ENCODE results near the gene SCN4B.

The SCN4B gene

GRCh38 chr11:118174006-118174567 lies 21.5 kb upstream of the SCN4B start:
- no peak for DNase-seq (ENCODE audit: low read depth, low spot score)

GRCh38 chr11:118172356-118172755 lies 19.7 kb upstream of the SCN4B start:
- DNase-seq (ENCODE audit: low read depth, low spot score), result no peak

DNA sequence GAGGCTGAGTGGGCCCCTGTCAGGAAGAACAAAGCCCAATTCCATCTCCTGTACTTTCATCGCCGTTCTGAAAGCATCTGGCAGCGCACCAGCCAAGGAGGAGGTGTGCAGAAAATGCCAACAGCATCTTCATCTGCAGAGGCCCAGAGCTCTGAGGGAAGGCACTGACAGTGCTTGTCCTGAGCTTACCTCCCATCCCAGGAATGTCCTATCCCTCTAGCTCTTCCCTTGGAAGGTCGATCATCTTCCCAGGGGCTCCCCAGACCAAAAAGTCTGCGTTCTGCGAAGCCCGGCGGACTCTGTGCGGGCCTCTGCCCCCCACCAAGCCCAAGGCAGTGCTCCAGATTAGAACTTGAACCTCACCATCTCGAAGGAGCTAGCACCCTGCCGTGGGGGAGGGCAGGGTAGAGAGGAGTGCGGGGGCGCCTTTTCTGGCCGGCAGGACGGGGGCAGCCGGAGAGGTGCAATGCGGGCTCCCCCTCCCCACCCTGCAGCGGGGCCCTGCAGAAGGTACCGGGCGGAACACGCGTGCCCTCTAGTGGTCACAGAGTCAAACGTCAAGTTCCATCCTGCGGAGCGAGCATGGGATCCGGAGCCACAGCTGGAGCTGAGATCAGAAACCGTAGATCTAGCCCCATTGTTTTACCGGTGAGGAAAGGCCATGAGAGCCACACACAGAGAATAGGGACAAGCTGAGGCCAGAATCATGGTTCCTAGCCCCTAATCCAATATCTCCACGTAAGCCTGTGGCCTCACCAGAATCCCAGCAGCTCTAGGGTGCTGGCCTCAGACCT lies 18.8 kb upstream of the SCN4B start:
- peak; percentile 84 for DNase-seq (ENCODE audit: low read depth, low spot score)

GRCh38 chr11:118170882-118171268 lies 18.3 kb upstream of the SCN4B start:
- no peak for DNase-seq (ENCODE audit: low read depth, low spot score)

DNA sequence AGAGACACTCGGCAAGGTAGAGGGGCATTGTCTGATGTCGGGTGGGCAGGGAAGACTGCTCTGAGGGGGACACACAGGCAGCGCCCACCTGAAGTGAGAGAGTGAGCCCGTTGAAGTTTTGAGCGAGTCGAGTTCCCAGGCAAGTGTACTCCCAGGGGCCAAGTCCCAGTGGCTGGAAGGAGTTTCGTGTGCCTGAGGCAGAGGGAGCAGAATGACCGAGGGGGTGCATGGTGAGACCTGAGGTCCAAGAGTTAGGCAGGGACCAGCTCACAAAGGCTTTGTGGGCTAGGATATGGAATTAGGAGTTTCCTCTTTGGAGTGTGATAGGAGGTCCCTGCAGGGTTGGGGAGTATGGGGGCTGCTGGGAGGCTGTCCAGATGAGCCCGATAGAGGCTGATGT lies 17.6 kb upstream of the SCN4B start:
- no peak for DNase-seq (ENCODE audit: low read depth, low spot score)

DNA sequence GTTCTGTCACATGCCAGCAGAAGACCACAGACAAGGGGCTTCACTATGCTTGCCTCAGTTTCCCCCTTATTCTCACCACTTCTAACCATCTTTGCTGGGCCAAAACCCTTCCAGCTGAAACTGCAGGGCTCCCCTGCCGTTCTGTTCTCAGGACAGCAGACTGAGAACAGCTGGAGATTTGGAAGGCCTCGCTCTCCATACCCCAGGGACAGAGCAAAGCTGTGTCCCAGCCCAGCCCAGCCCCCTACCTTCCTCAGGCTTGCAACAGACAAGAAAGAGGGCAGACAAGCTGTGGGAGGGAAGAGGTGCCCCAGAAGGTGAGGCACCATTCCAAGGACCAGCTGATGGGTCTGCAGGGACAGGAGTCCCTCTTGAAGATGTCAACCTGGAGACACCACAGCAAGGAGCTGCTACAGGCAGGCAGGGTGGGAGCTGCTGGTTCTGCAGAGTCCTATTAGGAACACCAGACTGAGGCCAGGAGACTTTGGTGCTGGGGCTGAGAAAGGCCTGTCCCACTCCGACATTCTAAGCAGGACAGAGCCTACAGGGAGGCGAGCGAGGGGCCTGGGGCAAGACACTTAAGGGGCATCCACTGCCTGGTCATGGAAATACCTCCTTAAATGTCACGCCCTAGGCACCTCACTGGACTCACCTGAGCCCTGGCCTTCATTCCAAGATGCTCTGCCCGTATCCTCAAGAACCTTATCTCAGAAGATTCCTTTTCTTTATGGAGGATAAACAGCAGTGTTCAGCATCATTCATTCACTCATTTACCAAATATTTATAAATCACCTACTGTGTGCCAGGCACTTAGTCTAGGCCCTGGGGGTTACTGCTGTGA lies 16.9 kb upstream of the SCN4B start:
- no peak for DNase-seq (ENCODE audit: low read depth, low spot score)

- DNase-seq (ENCODE audit: low read depth, low spot score), result no peak
Measured at GRCh38 chr11:118168751-118169150, 16.1 kb upstream of the SCN4B start.

- no peak for DNase-seq (ENCODE audit: low read depth, low spot score)
Measured at GRCh38 chr11:118168316-118168715, 15.7 kb upstream of the SCN4B start.

DNA sequence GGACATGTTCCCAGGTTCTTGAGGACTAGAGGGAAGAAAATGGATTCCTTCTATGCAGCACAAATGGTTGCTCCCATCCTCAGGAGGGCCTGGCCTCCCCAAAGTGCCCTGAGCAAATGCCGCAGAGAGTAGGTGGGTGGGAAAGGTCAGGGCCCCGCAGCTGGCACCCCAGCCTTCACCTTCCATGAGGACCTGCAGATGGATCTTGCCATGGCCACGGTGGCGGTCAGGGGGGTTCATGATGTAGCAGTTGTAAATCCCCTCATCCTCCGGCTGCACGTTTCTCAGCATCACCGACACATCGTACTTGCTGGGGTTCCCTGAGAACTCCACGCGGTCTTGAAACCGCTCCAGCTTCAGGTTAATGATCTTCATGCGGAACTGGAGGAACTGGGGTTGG lies 15.3 kb upstream of the SCN4B start:
- no peak for DNase-seq (ENCODE audit: low read depth, low spot score)

DNA sequence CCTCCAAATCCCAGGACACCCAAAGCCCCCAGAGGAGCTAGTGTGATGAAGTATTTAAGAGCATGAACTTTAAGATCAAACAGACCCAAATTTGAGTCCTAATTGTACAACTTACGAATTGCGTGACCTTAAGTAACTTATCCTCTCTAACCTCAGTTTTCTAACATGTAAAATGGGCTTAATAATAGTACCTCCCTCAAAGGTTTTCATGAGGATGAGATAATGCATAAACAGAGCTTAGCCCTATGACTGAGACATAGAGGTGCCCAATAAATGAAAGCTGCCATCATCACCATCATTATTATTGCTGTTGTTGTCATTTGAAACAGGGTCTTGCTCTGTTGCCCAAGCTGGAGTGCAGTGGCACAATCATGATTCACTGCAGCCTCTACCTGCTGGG lies 14.6 kb upstream of the SCN4B start:
- no peak for DNase-seq (ENCODE audit: low read depth, low spot score)

DNA sequence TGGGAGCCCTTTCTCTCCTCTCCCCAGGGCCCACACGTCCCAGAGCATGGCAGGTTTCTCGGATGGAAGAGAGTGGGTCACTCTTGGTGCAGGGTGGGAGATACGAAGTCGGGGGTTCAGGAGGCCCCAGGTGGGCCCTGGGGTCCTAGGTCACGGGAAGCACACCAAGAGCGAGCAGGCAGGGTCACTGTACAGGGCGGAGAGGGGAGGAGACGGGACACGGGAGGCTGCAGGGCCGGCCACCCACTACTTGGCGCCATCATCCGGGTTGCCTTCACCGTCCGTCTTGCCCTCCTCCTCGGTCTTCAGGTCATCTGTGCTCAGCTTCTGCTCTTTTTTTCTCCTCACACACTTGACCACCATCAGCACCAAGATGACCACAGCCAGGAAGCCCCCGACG lies 14.0 kb upstream of the SCN4B start:
- DNase-seq (ENCODE audit: low read depth, low spot score), result no peak

DNA sequence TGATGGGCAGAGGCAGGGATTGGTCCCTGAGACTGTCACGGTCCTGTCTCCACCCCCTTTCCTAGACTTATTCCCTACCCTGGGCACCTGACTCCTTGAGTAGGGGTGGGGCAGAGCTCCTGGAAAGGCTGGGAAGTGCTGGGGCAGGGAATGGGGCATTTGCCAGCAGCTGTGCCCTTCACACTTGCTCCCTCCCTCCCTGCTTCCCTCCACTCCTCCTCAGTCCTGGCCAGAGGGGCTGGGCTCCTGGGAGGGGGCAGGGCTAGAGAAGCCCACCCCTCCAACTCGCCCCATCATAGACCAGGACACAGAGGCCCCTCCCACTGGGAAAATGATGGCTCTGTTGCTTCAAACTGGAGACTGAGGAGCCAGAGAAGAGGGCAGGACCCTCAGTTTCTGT lies 12.3 kb upstream of the SCN4B start:
- DNase-seq (ENCODE audit: low read depth, low spot score), result no peak

DNA sequence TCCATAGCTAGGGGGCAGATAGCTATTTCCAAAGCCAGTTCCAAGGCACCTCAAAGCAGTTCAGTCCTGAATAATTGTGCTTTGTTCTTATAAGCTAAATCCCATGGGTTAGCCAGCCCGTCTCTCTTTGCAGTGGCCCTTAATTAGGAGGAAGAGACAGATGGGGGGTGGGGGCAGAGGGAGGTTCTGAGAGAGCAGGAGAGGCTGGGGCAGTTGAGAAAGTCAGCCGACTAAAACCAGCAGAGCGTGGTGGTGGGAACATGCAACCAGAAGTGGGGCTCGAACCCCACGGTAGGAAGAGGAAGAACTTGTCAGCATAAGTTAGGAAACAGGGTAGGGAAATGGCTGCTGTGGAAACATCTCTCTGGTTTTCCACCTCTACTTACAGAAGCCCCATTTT lies 10.9 kb upstream of the SCN4B start:
- DNase-seq (ENCODE audit: low read depth, low spot score), result no peak

DNA sequence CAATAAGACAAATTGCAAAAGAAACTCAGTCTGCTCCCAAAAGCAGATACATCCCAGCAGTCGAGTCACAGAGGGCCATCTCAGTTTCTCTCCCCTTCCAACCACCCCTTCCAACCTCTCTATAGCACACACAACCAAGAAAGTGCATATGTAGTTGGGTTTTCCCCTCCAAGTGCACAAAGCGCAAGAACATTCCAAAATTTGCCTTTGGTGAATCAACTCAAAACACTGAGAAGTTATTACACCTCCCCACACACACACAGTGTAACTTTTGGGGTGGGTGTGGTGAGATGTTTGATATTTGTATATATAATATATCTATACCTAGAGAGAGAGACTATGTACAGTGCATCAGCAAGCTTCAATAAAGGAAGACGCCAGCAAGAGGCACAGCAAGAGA lies 10.2 kb upstream of the SCN4B start:
- DNase-seq (ENCODE audit: low read depth, low spot score), result no peak

GRCh38 chr11:118161786-118162185 lies 9.2 kb upstream of the SCN4B start:
- DNase-seq (ENCODE audit: low read depth, low spot score), result no peak

- no peak for DNase-seq (ENCODE audit: low read depth, low spot score)
Measured at GRCh38 chr11:118157186-118157895, 4.7 kb upstream of the SCN4B start.

GRCh38 chr11:118156531-118157185 lies 4.0 kb upstream of the SCN4B start:
- no peak for DNase-seq (ENCODE audit: low read depth, low spot score)

GRCh38 chr11:118155776-118156530 lies 3.3 kb upstream of the SCN4B start:
- DNase-seq (ENCODE audit: low read depth, low spot score), result no peak

DNA sequence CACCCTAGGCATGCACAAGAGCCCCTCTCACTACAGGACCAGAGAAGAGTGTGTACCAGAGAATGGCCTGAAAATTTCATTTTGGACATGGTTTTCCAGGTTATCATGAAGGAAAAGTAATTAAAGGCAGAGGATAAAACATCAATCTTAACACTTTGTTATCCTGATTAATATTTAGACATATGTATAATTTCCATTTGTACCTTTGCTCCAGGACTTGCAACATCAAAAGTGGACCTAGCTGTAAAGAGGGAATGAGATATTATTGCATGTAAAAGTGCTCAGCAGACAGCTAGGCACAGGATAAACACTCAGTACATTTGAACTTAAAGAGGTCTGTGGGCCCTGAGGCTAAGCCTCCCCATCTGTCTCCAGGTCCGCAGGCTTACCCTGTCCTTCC lies 2.0 kb upstream of the SCN4B start:
- DNase-seq (ENCODE audit: low read depth, low spot score), result no peak

GRCh38 chr11:118153976-118154375 lies 1.4 kb upstream of the SCN4B start:
- no peak for DNase-seq (ENCODE audit: low read depth, low spot score)

- no peak for DNase-seq (ENCODE audit: low read depth, low spot score)
Measured at GRCh38 chr11:118153516-118153915, 893 bp upstream of the SCN4B start.
